ENCODE measurements around the gene AKAP8.
A peak's percentile ranks its signal among the peaks of the same experiment; 100 is the strongest.

The AKAP8 gene

GRCh38 chr19:15331419-15332310, 47.9 kb downstream of the AKAP8 start:
- DNase-seq (ENCODE audit: low spot score), result peak; percentile 75

DNA sequence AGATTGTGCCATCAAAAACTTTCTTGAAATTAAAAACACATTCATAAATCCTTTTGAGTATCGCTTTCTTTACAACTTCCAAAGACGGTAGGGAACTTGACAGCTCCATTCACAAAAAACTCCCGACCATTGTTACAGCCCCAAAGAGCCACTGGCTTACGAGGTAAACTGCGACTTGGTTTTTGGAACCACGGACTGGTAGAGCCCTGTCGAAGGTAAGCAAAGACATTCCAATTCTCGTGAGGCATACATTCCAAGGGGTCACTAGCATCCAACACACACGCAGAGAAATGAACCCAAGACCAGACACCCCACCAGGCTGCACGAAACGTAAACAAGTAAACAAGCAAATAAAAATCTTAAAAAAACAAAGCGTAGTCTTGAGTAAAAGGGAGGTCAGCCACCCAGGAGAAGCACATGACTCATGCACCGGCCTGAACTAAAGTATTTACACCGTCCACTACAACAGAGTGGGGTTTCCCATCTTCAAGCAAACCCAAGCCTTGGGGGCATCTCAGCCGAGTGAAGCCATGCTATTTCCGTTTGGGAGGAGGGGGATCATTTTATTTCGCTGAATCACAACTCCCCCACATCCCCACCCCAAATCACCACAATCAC, 48.7 kb downstream of the AKAP8 start:
- DNase-seq (ENCODE audit: low spot score), result no peak

GRCh38 chr19:15328312-15328711, 51.3 kb downstream of the AKAP8 start:
- DNase-seq (ENCODE audit: low spot score), result no peak

DNA sequence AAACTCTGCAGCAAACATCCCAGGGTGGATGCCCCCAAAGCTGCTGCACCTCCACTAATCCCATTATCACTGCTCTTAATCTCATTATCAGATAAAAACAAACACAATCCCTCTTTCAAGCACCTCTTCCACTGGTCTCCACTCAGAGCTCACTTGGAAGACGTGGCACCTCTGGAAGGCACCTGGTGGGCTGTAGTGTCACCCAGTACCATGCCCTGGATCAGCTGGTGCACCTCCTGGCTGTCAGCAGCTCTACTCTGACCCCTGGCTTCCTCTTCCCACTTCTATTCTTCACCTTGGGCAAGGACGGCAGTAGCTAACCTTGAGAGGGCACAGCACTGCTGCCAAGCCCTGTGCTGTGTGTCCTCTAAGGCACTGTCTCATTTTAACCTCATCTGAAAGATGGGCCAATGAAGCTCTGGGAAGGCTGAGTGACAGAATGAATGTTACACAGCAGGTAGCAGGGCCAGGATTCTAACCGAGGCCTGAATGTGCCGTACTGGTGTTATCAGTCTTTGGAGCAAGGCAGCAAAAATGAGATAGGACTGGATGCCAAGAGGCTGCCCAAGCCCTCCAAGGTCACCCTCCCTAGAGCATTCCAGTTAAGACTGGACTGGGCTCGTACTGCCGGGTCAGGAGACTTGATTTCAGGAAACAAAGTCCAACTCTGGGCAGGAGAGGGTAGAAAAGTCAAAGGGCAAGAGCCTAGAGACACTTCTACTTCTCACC, 54.6 kb downstream of the AKAP8 start:
- no peak for DNase-seq (ENCODE audit: low spot score)

GRCh38 chr19:15323496-15324235, 55.9 kb downstream of the AKAP8 start:
- DNase-seq (ENCODE audit: low spot score), result no peak

DNA sequence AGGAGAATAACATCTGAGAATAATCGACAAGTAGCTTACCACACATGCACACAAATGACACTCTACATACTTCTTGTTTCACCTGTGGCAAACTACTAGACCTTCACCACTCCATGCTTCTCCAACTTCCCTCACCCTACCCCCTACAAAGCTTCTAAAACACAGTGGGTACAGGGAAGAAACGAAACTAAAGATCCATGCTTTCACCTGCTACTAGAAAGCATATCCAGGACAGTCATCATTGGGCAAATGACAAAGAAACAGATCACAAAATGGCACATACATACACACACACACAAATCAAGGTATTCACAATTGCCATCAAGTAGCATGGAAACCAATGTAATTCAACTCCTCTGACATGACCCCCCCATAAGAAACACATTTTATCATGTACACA, 57.8 kb downstream of the AKAP8 start:
- no peak for DNase-seq (ENCODE audit: low spot score)

GRCh38 chr19:15320116-15320515, 59.5 kb downstream of the AKAP8 start:
- no peak for DNase-seq (ENCODE audit: low spot score)

GRCh38 chr19:15318241-15318691, 61.3 kb downstream of the AKAP8 start:
- no peak for DNase-seq (ENCODE audit: low spot score)

DNA sequence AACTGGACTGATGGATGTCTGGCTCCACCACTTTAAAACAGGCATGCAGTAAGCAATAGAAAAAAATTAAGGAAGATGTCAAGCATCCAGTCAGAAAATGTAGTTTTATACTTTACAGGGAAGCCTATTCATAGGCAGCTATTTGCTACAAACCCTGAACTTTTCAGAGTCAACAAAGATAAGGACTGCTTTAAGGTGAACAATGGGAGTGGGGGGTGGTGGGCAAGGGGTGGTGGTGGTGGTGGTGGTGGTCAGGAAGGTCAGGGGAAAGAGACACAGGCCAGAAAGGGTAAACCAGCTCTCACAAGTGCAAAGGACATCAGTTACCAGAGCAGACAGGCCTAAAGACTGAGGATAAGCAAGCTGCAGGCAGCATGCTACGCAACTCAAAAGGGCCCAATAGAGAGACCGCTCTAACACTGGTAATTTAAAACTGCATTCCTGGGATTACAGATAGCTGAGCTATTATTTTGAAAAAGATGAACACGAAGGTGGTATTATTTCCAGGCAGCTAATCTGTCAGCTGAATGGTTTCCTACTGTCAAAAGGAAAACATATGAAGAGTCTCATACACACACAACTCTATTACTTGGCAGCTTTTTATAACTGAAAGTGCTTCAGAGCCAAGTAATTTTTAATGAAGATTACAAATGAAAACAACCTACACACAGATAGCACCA, 62.1 kb downstream of the AKAP8 start:
- no peak for DNase-seq (ENCODE audit: low spot score)

DNA sequence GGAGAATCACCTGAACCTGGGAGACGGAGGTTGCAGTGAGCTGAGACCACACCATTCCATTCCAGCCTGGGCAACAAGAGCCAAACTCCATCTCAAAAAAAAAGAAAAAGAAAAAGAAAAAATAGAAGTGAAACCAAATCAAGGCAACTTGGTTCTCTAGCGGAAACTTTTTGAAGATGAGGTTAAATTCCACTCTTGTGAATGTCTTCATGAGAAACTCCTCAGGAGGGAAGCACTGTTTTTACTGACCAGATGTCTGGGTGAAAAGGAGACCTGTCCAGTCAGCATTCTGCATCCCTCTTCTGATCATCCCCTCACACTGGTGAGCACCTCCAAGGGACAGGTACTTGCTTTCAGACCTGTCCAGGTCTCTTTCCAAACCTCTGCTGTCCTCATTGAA, 63.1 kb downstream of the AKAP8 start:
- DNase-seq (ENCODE audit: low spot score), result no peak

DNA sequence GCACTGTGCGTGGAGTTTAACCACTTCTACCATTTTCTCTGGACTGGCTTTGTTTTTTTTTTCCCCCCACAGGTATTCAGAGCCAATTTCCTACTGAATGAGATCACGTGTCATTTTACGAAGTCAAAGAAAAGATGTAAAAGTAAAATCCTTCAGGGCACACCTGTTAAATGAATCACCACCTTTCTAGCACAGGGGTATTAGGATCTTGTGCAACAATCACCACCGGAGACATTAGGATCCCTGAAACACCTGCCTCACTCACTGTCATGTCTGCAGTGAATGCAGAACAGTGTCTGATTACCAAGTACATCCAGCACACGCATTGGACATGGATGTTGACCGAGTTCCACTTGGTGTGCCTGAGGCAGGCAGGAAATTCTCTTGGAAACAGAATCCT, 64.5 kb downstream of the AKAP8 start:
- no peak for DNase-seq (ENCODE audit: low spot score)

GRCh38 chr19:15313649-15314279, 65.8 kb downstream of the AKAP8 start:
- no peak for DNase-seq (ENCODE audit: low spot score)

DNA sequence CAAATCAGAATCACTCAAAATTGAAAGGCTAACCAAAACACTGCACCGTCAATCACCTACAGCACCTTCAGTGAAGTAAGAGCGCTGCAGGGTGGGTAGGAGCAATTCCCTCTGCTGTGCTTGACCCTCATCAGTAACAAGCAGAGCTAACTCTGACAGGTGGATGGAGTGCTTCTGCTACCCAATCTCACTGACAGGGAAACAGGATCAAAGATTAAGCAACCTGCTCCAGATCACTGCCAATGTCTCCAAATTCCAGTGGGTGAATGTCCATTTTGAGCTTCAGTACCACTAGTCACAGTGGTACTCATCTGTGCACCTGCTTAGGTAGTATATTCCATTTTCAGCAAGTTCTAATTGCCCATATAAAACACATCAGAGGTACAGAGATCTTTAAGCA, 72.4 kb downstream of the AKAP8 start:
- no peak for DNase-seq (ENCODE audit: low spot score)

GRCh38 chr19:15305582-15306334, 73.8 kb downstream of the AKAP8 start:
- DNase-seq (ENCODE audit: low spot score), result no peak

DNA sequence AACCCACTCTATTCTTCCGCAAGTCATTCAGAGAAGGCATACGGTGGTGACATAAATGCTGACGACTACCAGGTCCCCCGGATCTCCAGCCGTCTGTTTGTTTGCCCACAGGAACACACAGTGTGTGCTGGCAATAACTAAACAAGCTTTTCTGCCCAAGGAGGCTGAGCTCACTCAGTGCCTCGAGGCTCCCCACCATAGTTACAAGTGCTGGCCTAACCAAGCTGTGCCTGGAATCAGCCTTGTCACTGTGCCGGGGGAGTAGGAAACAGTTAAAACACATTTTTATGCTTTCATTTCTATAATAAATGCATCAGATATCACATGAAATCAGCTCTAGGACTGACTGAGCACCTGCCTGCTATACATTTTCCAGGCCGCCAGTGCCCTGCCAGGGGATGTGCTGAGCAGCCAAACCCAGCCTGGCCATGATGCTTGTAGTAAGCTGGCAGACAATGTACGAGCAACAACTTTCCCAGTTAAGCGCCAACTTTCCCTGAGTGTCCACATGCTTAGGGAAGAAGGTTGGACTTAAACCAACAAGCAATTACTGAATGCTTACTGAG, 75.4 kb downstream of the AKAP8 start:
- DNase-seq (ENCODE audit: low spot score), result no peak
